C4-2B (cell line): ENCODE measurements around the gene SEC11C.

Experiments used
- H3K27ac ChIP-seq: fragments of 450-650 bp; 2 replicates; pipeline ENCODE4 v1.5.1; 2017
- CTCF ChIP-seq: fragments of 450-650 bp; conservative IDR thresholded peaks from 2 replicates; pipeline ENCODE4 v1.5.1; 2017; ENCODE audit warnings: mild to moderate bottlenecking
- ZFX ChIP-seq: fragments of 450-650 bp; IDR thresholded peaks from 2 replicates; pipeline ENCODE4 v1.6.1; 2017

The SEC11C gene

GRCh38 chr18:59197636-59198035 is 58.0 kb downstream of the SEC11C start:
- no peak for TF ChIP-seq ZFX
- TF ChIP-seq CTCF, result no peak

DNA sequence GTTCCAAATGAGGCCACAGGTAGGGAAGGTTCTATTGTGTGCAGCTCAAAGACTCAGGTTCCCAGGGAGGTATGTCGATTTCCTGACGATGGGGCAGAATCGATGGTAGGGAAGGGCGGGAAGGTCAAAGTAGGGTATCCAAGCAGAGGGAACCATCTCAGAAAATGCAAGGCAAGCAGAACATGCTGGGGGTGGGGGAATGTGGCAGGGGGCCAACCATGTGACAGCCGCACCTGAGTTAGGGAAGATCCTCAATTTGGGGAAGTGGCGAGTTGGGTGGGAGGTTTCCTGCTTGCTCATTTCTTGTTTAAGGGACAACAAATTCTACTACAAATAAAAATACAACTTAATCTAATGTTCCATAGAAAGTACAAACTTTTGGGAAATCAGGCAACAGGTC is 58.5 kb downstream of the SEC11C start:
- TF ChIP-seq ZFX (no peak), CTCF (no peak)
- H3K27ac ChIP-seq, result no peak overlapping the region

More at GRCh38 chr18:59197636-59198035, 58.0 kb downstream of the SEC11C start:
- H3K27ac ChIP-seq, result no peak overlapping the region

GRCh38 chr18:59200787-59201186 is 61.1 kb downstream of the SEC11C start:
- TF ChIP-seq CTCF (peak; percentile 18; the same call in 1 of the 2 replicates), ZFX (no peak)
- no peak overlapping the region for H3K27ac ChIP-seq

DNA sequence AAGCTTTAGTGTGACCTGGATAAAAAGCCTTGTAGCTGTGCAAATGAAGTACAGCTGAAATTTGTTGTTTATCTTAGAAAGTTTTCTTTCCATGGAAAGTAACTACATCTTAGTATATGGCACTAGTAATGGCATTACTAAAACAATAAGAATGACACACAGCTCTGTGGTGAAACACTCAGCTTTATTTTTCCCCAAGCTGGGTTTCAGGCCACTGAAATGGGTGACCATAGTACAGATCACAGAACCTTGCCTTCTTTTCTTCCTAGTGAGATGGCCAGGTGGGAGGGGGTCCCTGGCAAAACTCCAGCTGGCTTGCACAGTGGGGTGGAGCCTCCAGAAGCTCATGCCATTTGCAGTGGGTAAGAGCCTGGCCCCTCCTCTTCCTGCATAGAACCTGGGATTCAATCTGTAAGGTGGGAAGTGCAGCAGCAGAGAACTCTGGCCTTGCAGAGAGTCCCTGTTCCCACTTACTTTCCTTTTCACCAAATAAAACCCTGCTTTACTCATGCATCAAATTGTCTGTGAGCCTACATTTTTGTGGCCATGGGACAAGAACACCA is 62.7 kb downstream of the SEC11C start:
- H3K27ac ChIP-seq, result no peak overlapping the region
- TF ChIP-seq ZFX (no peak), CTCF (no peak)

DNA sequence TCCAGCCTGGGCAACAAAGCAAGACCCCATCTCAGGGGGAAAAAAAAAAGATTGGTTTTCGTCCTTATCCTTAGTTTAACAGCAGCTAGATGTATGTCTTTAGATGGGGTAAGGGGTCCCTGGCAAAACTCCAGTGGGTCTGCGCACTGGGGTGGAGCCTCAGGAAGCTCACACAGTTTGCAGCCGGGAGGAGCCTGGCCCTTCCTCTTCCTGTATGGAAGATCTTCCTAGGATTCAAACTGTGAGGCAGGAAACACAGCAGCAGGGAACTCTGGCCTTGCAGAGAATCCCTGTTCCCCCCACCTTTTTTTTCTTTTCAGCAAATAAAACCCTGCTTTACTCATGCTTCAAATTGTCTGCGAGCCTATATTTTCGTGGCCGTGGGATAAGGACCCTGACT is 67.8 kb downstream of the SEC11C start:
- no peak overlapping the region for H3K27ac ChIP-seq
- no peak for TF ChIP-seq ZFX
- TF ChIP-seq CTCF, result no peak
